GM18519 (cell line): ENCODE measurements around the gene PRPF4.

Experiments
- ATAC-seq: cut with Tn5 transposase; IDR thresholded peaks from one replicate; pipeline ENCODE4 v1.9.1; 2021; ENCODE audit warnings: mild to moderate bottlenecking, moderate library complexity; ENCODE audit not compliant: unreplicated experiment, low FRiP score

The PRPF4 gene

GRCh38 chr9:113309204-113309813 lies 33.9 kb downstream of the PRPF4 start:
- no peak for ATAC-seq

DNA sequence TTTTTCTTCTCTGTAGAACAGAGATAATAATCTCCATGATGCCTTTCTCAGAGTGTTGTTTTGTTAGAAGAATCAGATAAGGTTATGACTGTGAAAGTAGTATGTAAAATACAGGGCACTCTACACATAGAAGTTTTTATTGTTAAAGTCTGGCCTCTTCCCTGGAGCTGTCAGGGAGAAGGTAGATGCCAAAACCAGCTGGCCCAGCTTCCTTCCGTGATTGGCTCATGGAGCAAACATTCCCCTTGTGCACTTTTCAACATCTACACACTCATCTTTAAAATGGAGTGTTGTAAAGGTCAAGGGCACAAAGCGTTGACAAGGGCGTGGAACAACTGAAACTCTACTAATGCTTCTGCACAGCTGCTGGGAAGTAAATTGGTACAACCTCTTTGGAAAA lies 35.1 kb downstream of the PRPF4 start:
- ATAC-seq, result no peak

- ATAC-seq, result no peak
These were observed 36.5 kb downstream of the PRPF4 start for GRCh38 chr9:113311961-113312360.

DNA sequence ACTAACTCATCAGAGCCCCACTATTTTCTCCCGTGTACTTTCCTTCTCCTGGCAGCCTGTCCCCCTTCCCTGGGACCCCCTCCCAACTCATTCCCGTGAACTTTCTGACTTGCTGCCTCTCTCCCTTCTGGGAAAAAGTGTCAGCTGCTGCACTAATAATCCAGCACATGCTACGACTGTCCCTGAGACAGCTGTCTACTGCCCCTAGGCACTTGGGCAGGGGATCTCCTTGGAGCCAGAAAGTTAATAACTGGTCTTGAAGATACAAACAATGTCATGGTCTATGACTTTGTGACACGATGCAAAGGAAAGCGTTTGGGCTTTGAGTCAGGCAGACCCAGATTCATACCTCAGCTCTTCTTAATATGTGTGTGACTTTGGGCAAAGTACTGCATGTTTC lies 37.8 kb downstream of the PRPF4 start:
- no peak for ATAC-seq

DNA sequence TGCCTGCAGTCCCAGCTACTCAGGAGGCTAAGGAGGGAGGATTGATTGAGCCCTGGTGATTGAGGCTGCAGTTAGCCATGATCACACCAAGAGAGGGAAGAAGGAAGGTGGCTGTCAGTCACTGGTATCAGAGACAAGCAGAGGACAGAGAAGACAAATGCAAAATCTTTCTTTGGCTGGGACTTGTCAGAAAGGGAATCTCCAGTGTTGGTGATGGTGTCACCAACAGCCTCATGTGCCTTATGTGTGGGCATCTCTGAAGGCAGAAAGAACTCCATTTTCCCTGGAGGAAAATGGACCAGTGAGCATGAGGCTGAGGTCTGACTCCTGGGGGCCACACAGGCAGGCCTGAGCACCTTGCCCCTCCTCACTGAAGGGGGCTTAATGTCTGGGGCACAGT lies 39.8 kb downstream of the PRPF4 start:
- no peak for ATAC-seq

GRCh38 chr9:113316030-113316429 lies 40.6 kb downstream of the PRPF4 start:
- ATAC-seq, result no peak

- ATAC-seq, result no peak
These were observed 42.3 kb downstream of the PRPF4 start for GRCh38 chr9:113317777-113318176.

DNA sequence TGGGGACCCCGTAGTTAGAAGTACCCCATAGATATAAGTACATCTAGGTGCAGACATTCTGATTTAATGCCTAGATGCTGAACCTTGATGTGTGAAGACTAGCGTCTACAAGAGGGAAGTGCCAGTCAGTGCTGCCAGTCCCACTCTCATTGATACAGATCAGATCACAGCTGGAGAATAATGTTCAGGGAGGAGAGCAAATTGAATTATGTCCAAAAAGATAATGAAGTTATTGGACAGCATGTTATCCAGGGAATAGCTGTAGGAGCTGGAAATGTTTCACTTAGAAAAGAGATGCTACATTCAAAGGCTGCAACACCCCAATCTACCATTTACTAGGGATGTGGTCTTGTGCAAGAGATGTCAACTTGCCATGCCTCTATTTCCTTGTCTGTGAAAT lies 43.6 kb downstream of the PRPF4 start:
- no peak for ATAC-seq

DNA sequence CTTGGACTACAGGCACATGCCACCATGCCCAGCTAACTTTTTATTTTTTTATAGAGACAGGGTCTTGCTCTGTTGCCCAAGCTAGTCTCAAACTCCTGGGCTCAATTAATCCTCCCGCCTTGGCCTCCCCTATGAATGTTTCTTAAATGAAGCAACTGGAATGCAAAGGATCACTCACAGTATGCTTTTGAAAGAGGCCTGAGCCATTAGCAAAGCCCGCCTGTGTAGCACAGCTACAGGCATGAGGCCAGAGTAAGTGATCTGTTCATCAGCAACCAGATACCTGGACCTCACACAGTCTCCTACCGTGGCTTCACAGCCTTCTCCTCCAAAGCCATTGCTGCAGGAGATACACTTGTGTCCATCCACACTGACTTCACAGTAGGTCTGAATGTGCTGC lies 44.6 kb downstream of the PRPF4 start:
- no peak for ATAC-seq

DNA sequence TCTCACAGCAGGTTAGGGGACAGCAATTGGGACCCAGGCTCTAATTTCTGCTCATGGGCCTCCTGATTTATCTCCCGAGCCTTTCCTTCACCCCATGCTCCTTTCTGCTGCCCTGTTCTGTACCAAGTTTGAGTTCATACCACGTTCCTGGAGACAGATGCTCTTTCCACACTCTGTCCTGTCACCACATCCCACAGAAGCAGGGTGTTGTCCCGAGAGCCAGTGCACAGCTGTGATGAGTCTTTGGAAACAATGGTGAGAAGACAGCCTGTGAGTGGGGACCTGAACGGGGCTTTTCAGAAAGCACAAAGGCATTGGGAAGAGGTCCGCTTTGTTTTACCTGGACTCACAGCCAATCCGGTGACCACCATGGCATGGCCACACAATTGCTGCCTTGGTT lies 47.2 kb downstream of the PRPF4 start:
- no peak for ATAC-seq

DNA sequence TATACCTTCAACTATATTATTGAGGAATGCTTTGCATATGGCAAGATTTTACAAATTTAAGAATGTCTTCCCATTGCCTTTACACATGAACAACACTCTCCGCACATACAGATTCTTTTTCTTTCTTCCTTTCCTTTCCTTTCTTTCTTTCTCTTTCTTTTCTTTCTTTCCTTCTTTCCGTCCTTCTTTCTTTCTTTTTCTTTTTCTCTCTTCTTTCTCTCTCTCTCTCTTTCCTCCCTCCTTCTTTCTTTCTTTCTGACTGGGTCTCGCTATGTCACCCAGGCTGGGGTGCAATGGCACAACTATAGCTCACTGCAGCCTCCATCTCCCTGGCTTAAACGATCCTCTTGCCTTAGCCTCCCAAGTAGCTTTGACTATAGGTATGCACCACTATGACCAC lies 50.8 kb downstream of the PRPF4 start:
- ATAC-seq, result no peak

- no peak for ATAC-seq
These were observed 52.8 kb downstream of the PRPF4 start for GRCh38 chr9:113328045-113328782.

- no peak for ATAC-seq
These were observed 56.3 kb downstream of the PRPF4 start for GRCh38 chr9:113331780-113332179.

GRCh38 chr9:113337714-113338113 lies 62.3 kb downstream of the PRPF4 start:
- no peak for ATAC-seq

DNA sequence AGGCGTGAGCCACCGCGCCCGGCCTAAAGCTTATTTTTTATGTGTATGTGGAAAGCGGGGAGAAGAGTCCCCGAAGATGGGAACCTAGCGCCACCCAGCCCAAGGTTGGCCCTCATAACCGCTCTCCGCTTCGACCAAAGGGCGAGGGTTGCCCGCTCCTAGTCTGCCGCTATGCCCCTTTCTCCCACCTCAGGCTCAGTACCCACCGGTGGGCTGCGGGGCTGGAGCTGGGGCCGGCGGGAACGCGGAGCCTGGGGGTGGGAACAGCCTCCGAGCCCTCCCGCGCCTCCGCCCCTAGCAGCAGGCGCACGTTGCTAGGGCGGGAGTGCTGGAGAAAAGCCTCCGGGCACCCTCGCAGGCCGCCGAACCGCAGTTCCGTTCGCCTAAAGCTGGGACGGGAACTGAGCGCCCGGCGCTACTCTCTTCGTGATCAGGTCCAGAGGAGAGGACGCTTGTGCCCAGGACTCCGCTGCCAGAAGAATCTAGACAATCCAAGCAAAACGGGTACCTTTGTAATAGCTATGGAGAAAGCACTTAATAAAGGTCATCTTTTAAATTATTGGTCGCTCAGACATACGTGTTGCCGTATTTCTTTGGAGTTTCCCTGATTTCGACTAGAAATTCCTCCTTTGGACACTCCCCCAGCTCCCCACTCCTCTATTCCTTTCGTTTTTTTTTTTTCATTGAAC lies 64.7 kb downstream of the PRPF4 start, which contains the start of gene WDR31:
TSS of gene WDR31 (minus strand) at position 265 of the 689 bp plus-strand sequence. CDS start 8,253 bp downstream, outside the sequence.
- peak; percentile 86 for ATAC-seq

GRCh38 chr9:113341712-113342410 lies 66.4 kb downstream of the PRPF4 start:
- ATAC-seq, result no peak
